GM23338 (cell line): ENCODE results near the gene TPM2. TPM values are rescaled to one million over a fixed set of nuclear protein-coding genes. Genes with fewer than 3 reads are reported as not detected.

Experiments
- ATAC-seq: fragments of 200-7000 bp; cut with Tn5 transposase; 3 replicates; pipeline ENCODE4 v1.9.1; 2020
- DNase-seq: peaks from one replicate; pipeline ENCODE4 v3.0.0-alpha.2; 2015; ENCODE audit warnings: low spot score
- H2AFZ ChIP-seq: fragments of 200-600 bp; sonication (generic); 2 replicates; pipeline ENCODE4 v1.8.0; 2016; ENCODE audit warnings: antibody characterized with exemption, mild to moderate bottlenecking, moderate library complexity
- H3F3A ChIP-seq: fragments of 200-600 bp; sonication (generic); replicated peaks from 2 replicates; pipeline ENCODE4 v1.8.0; 2017; ENCODE audit warnings: antibody characterized with exemption, mixed run types, low read depth
- H3K27ac ChIP-seq: fragments of 200-600 bp; sonication (generic); 2 replicates; pipeline ENCODE4 v1.6.1; 2016; ENCODE audit warnings: low read depth
- H3K27me3 ChIP-seq: fragments of 200-600 bp; sonication (generic); 2 replicates; pipeline ENCODE4 v1.8.0; 2016; ENCODE audit warnings: mild to moderate bottlenecking, mixed run types, moderate library complexity; ENCODE audit not compliant: insufficient read depth
- H3K36me3 ChIP-seq: fragments of 200-600 bp; sonication (generic); 2 replicates; pipeline ENCODE4 v1.8.0; 2016; ENCODE audit warnings: mild to moderate bottlenecking; ENCODE audit not compliant: insufficient read depth
- H3K4me1 ChIP-seq: fragments of 200-600 bp; sonication (generic); 2 replicates; pipeline ENCODE4 v1.8.0; 2016; ENCODE audit warnings: mild to moderate bottlenecking, moderate library complexity; ENCODE audit not compliant: insufficient read depth
- H3K4me2 ChIP-seq: fragments of 200-600 bp; sonication (generic); 2 replicates; pipeline ENCODE4 v1.7.1; 2017; ENCODE audit warnings: mixed run types
- H3K4me3 ChIP-seq: fragments of 200-600 bp; sonication (generic); 2 replicates; pipeline ENCODE4 v1.6.1; 2016; ENCODE audit warnings: mixed run types
- H3K79me2 ChIP-seq: fragments of 200-600 bp; sonication (generic); replicated peaks from 2 replicates; pipeline ENCODE4 v1.8.0; 2017; ENCODE audit warnings: mild to moderate bottlenecking; ENCODE audit not compliant: insufficient read depth
- H3K9me2 ChIP-seq: fragments of 200-600 bp; sonication (generic); 2 replicates; pipeline ENCODE4 v1.8.0; 2017; ENCODE audit not compliant: insufficient read depth
- H4K20me1 ChIP-seq: fragments of 200-600 bp; sonication (generic); replicated peaks from 2 replicates; pipeline ENCODE4 v1.8.0; 2017; ENCODE audit warnings: mild to moderate bottlenecking; ENCODE audit not compliant: insufficient read depth
- H3K27ac Mint-ChIP-seq: 2 replicates; pipeline ENCODE4 v1.8.0; 2020; ENCODE audit warnings: inconsistent platforms, mild to moderate bottlenecking, moderate library complexity, mixed read lengths
- H3K27me3 Mint-ChIP-seq: 3 replicates; pipeline ENCODE4 v1.8.0; 2022; ENCODE audit warnings: low read depth, mild to moderate bottlenecking, moderate library complexity, mixed read lengths, inconsistent platforms; ENCODE audit not compliant: insufficient read depth, poor library complexity
- H3K36me3 Mint-ChIP-seq: 3 replicates; pipeline ENCODE4 v1.8.0; 2021; ENCODE audit warnings: low read depth, mild to moderate bottlenecking, inconsistent platforms, moderate library complexity, mixed read lengths
- H3K4me1 Mint-ChIP-seq: 3 replicates; pipeline ENCODE4 v1.8.0; 2020; ENCODE audit warnings: mild to moderate bottlenecking, inconsistent platforms, mixed read lengths
- H3K4me3 Mint-ChIP-seq: 3 replicates; pipeline ENCODE4 v1.8.0; 2021; ENCODE audit warnings: moderate library complexity, mild to moderate bottlenecking, inconsistent platforms, mixed read lengths
- H3K9me3 Mint-ChIP-seq: 3 replicates; pipeline ENCODE4 v1.8.0; 2020; ENCODE audit warnings: moderate library complexity, mild to moderate bottlenecking, inconsistent platforms, mixed read lengths
- CREB1 ChIP-seq: fragments of 250-450 bp; sonication (Bioruptor Pico); IDR thresholded peaks from 2 replicates; pipeline ENCODE4 v1.5.0; 2020; ENCODE audit warnings: low read depth, mild to moderate bottlenecking, moderate library complexity
- CTCF ChIP-seq, 2 experiments: fragments of 200-600 bp in 1 of 2; sonication (generic) in 1 of 2; conservative IDR thresholded peaks; 2 replicates each; pipeline versions ENCODE4 v1.5.1 to v1.6.1; 2016 to 2017; ENCODE audit warnings: antibody characterized with exemption in 2 of 2, low read depth in 2 of 2, mild to moderate bottlenecking in 2 of 2, moderate library complexity in 1 of 2
- JUNB ChIP-seq: IDR thresholded peaks from one replicate; pipeline ENCODE4 v1.6.1; 2016; ENCODE audit warnings: antibody characterized with exemption; ENCODE audit not compliant: unreplicated experiment
- NANOG ChIP-seq: IDR thresholded peaks from 2 replicates; pipeline ENCODE4 v1.6.1; 2016; ENCODE audit warnings: antibody characterized with exemption, borderline replicate concordance
- POLR2AphosphoS5 ChIP-seq: IDR thresholded peaks from 2 replicates; pipeline ENCODE4 v1.6.1; 2016; ENCODE audit warnings: antibody characterized with exemption, low read depth
- STAT1 ChIP-seq: IDR thresholded peaks from one replicate; pipeline ENCODE4 v1.6.1; 2016; ENCODE audit warnings: antibody characterized with exemption; ENCODE audit not compliant: unreplicated experiment
- ZNF114 ChIP-seq: fragments of 250-450 bp; sonication (Bioruptor Pico); IDR thresholded peaks from 2 replicates; pipeline ENCODE4 v1.5.0; 2020; ENCODE audit warnings: mild to moderate bottlenecking, moderate library complexity
- ZNF331 ChIP-seq: fragments of 250-450 bp; sonication (Bioruptor Pico); IDR thresholded peaks from 2 replicates; pipeline ENCODE4 v1.5.0; 2020; ENCODE audit warnings: low read depth, mild to moderate bottlenecking, moderate library complexity
- polyA plus RNA-seq: library from polyadenylated mRNA; unstranded; fragments of >200 nt; fragmentation: Nextera tagmentation; extraction: Ambion mirVana; gene quantifications from 2 replicates; pipeline ENCODE4 v1.2.1, GENCODE V29; 2016
- total RNA-seq: library from RNA; depleted of rRNA; stranded (reverse); fragments of >200 nt; shearing (Covaris generic); gene quantifications from 2 replicates; pipeline ENCODE4 v1.2.3, GENCODE V29; 2014
- TF ChIP-seq, protein P1 (sequence below): IDR thresholded peaks from one replicate; pipeline ENCODE4 v1.6.1; 2018; ENCODE audit warnings: antibody characterized with exemption; ENCODE audit not compliant: unreplicated experiment
- TF ChIP-seq, protein P2 (sequence below): fragments of 250-450 bp; sonication (Bioruptor Pico); IDR thresholded peaks from 2 replicates; pipeline ENCODE4 v1.5.0; 2020; ENCODE audit warnings: mild to moderate bottlenecking, moderate library complexity

Gene TPM2
- total and polyA plus RNA-seq, 2 experiments from 2014 or later: 116 to 488 TPM

DNA sequence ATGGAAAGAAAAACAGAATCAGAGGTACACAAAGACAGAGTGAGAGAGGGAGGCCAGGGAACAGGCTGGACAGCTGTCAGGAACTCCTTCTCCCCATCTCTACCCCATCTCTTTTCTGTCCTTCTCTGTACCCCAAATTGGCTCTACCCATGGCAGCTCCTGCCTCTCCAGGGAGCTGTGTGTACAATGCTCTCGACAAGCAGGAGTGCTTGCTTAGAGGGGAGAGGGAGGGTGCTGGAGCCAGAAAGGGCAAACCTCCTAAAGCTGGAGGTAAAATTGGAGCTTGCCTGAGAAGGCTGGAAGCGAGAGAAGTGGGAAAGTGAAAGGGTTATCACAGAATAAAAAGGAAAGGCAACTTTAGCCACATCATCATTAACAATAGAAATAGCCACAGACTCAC, 6.4 kb downstream of the TPM2 start:
- peaks cover 9% of the 10 kb centered on the region for H4K20me1 ChIP-seq
- ATAC-seq (no peak), DNase-seq (no peak)
- H3K9me3 Mint-ChIP-seq: no peaks in the 10 kb centered on the region
- H3K27me3 ChIP-seq: no peaks in the 10 kb centered on the region
- no peak overlapping the region for H3K4me3 ChIP-seq
- no peak for TF ChIP-seq ZNF114 (CRISPR knock-in tag)
- no peak overlapping the region for H3K4me2 ChIP-seq
- no peak overlapping the region for H3K4me3 Mint-ChIP-seq
- H3K4me1 ChIP-seq: peaks cover 19% of the 10 kb centered on the region
- H3K27me3 Mint-ChIP-seq: peaks cover 14% of the 10 kb centered on the region
- H3F3A ChIP-seq: peaks cover 22% of the 10 kb centered on the region
- H2AFZ ChIP-seq: no peak overlapping the region
- peaks cover 9% of the 10 kb centered on the region for H3K79me2 ChIP-seq
- no peak overlapping the region for H3K27ac ChIP-seq
- peaks cover 36% of the 10 kb centered on the region for H3K4me1 Mint-ChIP-seq
- peaks cover 63% of the 10 kb centered on the region for H3K36me3 Mint-ChIP-seq
- no peak overlapping the region for H3K27ac Mint-ChIP-seq
- no peaks in the 10 kb centered on the region for H3K9me2 ChIP-seq
- peaks cover 26% of the 10 kb centered on the region for H3K36me3 ChIP-seq

GRCh38 chr9:35682520-35683315, 7.0 kb downstream of the TPM2 start:
- Histone ChIP-seq H3K4me1 (peaks cover 13% of the 10 kb centered on the region), H3F3A (peaks cover 22% of the 10 kb centered on the region), H3K79me2 (peaks cover 3% of the 10 kb centered on the region), H3K36me3 (peaks cover 26% of the 10 kb centered on the region), H3K4me2 (no peak overlapping the region), H3K4me3 (no peak overlapping the region), H3K27me3 (no peaks in the 10 kb centered on the region), H4K20me1 (peaks cover 3% of the 10 kb centered on the region), H2AFZ (no peak overlapping the region), H3K27ac (no peak overlapping the region), H3K9me2 (no peaks in the 10 kb centered on the region)
- DNase-seq: no peak
- Mint-ChIP-seq H3K36me3 (peaks cover 59% of the 10 kb centered on the region), H3K27me3 (peaks cover 14% of the 10 kb centered on the region), H3K27ac (no peak overlapping the region), H3K4me1 (peaks cover 32% of the 10 kb centered on the region), H3K9me3 (no peaks in the 10 kb centered on the region), H3K4me3 (no peak overlapping the region)
- ATAC-seq: no peak
- TF ChIP-seq POLR2AphosphoS5 (no peak), STAT1 (no peak), CTCF (conservative IDR thresholded peaks at IDR 0.05; ENCODE audit: low read depth in 2 of 2) (no peak), NANOG (no peak), ZNF331 (CRISPR knock-in tag) (no peak), CREB1 (CRISPR knock-in tag) (no peak), JUNB (no peak)
- TF ChIP-seq, protein P1, sequence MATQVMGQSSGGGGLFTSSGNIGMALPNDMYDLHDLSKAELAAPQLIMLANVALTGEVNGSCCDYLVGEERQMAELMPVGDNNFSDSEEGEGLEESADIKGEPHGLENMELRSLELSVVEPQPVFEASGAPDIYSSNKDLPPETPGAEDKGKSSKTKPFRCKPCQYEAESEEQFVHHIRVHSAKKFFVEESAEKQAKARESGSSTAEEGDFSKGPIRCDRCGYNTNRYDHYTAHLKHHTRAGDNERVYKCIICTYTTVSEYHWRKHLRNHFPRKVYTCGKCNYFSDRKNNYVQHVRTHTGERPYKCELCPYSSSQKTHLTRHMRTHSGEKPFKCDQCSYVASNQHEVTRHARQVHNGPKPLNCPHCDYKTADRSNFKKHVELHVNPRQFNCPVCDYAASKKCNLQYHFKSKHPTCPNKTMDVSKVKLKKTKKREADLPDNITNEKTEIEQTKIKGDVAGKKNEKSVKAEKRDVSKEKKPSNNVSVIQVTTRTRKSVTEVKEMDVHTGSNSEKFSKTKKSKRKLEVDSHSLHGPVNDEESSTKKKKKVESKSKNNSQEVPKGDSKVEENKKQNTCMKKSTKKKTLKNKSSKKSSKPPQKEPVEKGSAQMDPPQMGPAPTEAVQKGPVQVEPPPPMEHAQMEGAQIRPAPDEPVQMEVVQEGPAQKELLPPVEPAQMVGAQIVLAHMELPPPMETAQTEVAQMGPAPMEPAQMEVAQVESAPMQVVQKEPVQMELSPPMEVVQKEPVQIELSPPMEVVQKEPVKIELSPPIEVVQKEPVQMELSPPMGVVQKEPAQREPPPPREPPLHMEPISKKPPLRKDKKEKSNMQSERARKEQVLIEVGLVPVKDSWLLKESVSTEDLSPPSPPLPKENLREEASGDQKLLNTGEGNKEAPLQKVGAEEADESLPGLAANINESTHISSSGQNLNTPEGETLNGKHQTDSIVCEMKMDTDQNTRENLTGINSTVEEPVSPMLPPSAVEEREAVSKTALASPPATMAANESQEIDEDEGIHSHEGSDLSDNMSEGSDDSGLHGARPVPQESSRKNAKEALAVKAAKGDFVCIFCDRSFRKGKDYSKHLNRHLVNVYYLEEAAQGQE: no peak
- TF ChIP-seq, protein P2, sequence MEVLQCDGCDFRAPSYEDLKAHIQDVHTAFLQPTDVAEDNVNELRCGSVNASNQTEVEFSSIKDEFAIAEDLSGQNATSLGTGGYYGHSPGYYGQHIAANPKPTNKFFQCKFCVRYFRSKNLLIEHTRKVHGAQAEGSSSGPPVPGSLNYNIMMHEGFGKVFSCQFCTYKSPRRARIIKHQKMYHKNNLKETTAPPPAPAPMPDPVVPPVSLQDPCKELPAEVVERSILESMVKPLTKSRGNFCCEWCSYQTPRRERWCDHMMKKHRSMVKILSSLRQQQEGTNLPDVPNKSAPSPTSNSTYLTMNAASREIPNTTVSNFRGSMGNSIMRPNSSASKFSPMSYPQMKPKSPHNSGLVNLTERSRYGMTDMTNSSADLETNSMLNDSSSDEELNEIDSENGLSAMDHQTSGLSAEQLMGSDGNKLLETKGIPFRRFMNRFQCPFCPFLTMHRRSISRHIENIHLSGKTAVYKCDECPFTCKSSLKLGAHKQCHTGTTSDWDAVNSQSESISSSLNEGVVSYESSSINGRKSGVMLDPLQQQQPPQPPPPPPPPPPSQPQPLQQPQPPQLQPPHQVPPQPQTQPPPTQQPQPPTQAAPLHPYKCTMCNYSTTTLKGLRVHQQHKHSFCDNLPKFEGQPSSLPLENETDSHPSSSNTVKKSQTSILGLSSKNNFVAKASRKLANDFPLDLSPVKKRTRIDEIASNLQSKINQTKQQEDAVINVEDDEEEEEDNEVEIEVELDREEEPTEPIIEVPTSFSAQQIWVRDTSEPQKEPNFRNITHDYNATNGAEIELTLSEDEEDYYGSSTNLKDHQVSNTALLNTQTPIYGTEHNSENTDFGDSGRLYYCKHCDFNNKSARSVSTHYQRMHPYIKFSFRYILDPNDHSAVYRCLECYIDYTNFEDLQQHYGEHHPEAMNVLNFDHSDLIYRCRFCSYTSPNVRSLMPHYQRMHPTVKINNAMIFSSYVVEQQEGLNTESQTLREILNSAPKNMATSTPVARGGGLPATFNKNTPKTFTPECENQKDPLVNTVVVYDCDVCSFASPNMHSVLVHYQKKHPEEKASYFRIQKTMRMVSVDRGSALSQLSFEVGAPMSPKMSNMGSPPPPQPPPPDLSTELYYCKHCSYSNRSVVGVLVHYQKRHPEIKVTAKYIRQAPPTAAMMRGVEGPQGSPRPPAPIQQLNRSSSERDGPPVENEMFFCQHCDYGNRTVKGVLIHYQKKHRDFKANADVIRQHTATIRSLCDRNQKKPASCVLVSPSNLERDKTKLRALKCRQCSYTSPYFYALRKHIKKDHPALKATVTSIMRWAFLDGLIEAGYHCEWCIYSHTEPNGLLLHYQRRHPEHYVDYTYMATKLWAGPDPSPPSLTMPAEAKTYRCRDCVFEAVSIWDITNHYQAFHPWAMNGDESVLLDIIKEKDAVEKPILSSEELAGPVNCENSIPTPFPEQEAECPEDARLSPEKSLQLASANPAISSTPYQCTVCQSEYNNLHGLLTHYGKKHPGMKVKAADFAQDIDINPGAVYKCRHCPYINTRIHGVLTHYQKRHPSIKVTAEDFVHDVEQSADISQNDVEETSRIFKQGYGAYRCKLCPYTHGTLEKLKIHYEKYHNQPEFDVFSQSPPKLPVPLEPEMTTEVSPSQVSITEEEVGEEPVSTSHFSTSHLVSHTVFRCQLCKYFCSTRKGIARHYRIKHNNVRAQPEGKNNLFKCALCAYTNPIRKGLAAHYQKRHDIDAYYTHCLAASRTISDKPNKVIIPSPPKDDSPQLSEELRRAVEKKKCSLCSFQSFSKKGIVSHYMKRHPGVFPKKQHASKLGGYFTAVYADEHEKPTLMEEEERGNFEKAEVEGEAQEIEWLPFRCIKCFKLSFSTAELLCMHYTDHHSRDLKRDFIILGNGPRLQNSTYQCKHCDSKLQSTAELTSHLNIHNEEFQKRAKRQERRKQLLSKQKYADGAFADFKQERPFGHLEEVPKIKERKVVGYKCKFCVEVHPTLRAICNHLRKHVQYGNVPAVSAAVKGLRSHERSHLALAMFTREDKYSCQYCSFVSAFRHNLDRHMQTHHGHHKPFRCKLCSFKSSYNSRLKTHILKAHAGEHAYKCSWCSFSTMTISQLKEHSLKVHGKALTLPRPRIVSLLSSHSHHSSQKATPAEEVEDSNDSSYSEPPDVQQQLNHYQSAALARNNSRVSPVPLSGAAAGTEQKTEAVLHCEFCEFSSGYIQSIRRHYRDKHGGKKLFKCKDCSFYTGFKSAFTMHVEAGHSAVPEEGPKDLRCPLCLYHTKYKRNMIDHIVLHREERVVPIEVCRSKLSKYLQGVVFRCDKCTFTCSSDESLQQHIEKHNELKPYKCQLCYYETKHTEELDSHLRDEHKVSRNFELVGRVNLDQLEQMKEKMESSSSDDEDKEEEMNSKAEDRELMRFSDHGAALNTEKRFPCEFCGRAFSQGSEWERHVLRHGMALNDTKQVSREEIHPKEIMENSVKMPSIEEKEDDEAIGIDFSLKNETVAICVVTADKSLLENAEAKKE (CRISPR knock-in tag): no peak
